Spinal cord (tissue), 10 donors: ENCODE measurements around the gene HTR3A. TPM values are rescaled to one million over a fixed set of nuclear protein-coding genes. Genes with fewer than 3 reads are reported as not detected.
"Not testable (repeated sequence)": the region's sequence is repeated elsewhere in the genome, so short reads cannot be mapped to it uniquely, and the experiment has no call there.

Experiments
- DNase-seq, 6 donors: peaks; one replicate each; pipeline versions ENCODE4 v3.0.0 to v3.0.0-alpha.2; 2013 to 2015; ENCODE audit warnings: low spot score in 6 of 6, low read depth in 4 of 6
- H3K27ac ChIP-seq: one replicate; pipeline ENCODE4 v1.5.1; 2013; ENCODE audit warnings: low read depth, low read length, control low read depth
- H3K27me3 ChIP-seq: one replicate; pipeline ENCODE4 v1.6.1; 2013; ENCODE audit warnings: low read length; ENCODE audit not compliant: control insufficient read depth, insufficient read depth
- H3K36me3 ChIP-seq: one replicate; pipeline ENCODE4 v1.6.1; 2013; ENCODE audit warnings: low read length; ENCODE audit not compliant: control insufficient read depth, insufficient read depth
- H3K4me1 ChIP-seq: one replicate; pipeline ENCODE4 v1.6.1; 2013; ENCODE audit warnings: low read length; ENCODE audit not compliant: control insufficient read depth, insufficient read depth
- H3K4me3 ChIP-seq: one replicate; pipeline ENCODE4 v1.5.1; 2013; ENCODE audit warnings: low read depth, low read length, control low read depth
- H3K9me3 ChIP-seq: one replicate; pipeline ENCODE4 v1.6.1; 2013; ENCODE audit warnings: low read length; ENCODE audit not compliant: control insufficient read depth, insufficient read depth
- WGBS: methylation state at CpG from one replicate; pipeline ENCODE4 v1.1.5; 2013; ENCODE audit warnings: missing lambda C conversion rate; ENCODE audit not compliant: insufficient coverage; 5-methylcytosine and 5-hydroxymethylcytosine counted together
- long read RNA-seq, 4 donors: transcript quantifications; one replicate each; lab custom pipeline, GENCODE V29; 2026
- polyA plus RNA-seq, 2 donors: library from polyadenylated mRNA; unstranded; fragments of 120-200 nt; gene quantifications; one replicate each; pipeline ENCODE4 v1.2.1, GENCODE V29; 2013; ENCODE audit not compliant: insufficient read length in 2 of 2
- total RNA-seq, 2 donors: library from RNA; depleted of rRNA in 1 of 2; stranded (reverse); fragments of 120-200 nt in 1 of 2; fragments of >200 nt in 1 of 2; gene quantifications; one replicate each; pipeline versions ENCODE4 v1.2.3 to v1.2.4, GENCODE V29; 2013 to 2014
- donor health status: healthy.

Gene HTR3A
- total RNA-seq = 10 to 100 TPM in 1 of 2 donors, under 1 TPM in 1; 0.28 to 23.0 TPM
- under 1 TPM; 0.38 to 0.59 TPM for polyA plus RNA-seq
- long read RNA-seq, donor 1 = 0 reads
- long read RNA-seq, donor 2 = 0 reads
- long read RNA-seq, donor 3 = 0 reads
- long read RNA-seq, donor 4 = 0 reads

- DNase-seq = peak in 2 of 6 donors; percentile 52 to 56
- no peaks in the 10 kb centered on the region for H3K36me3 ChIP-seq
- no peak within 1 kb of the TSS for H3K4me3 ChIP-seq
- WGBS = 28% methylated on average over 8 of the region's 12 CpGs
- no peak within 1 kb of the TSS for H3K27ac ChIP-seq
- H3K27me3 ChIP-seq = no peaks in the 10 kb centered on the region
- no peaks in the 10 kb centered on the region for H3K9me3 ChIP-seq
- peaks cover 3% of the 10 kb centered on the region for H3K4me1 ChIP-seq
Measured at GRCh38 chr11:113974741-113975470, at the start of gene HTR3A. Gene HTR3A (plus strand): TSS chr11:113975108. CDS start chr11:113975326, 218 bp downstream.

GRCh38 chr11:113926273-113927197, 48.4 kb upstream of the HTR3A start:
- H3K27ac ChIP-seq = no peak overlapping the region
- DNase-seq = no peak
- WGBS = 85% methylated on average over 5 of the region's 12 CpGs

DNA sequence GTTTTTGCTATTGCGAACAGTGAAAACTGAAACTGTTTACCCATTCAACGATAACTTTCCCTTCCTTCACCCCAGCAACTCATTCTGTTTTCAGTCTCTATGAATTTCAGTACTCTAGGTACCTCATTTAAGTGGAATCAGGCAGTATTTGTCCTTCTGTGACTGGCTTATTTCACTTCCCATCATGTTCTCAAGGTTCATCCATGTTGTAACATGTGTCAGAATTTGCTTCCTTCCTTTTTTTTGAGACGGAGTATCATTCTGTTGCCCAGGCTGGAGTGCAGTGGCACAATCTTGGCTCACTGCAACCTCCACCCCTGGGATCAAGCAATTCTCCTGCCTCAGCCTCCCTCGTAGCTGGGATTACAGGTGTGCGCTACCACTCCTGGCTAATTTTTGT, 46.6 kb upstream of the HTR3A start:
- H3K27ac ChIP-seq = no peak overlapping the region
- no peak for DNase-seq
- H3K36me3 ChIP-seq = no peaks in the 10 kb centered on the region
- no peaks in the 10 kb centered on the region for H3K9me3 ChIP-seq
- 94% methylated on average over 4 of the region's 5 CpGs for WGBS
- no peaks in the 10 kb centered on the region for H3K4me1 ChIP-seq
- H3K4me3 ChIP-seq = no peak overlapping the region
- no peaks in the 10 kb centered on the region for H3K27me3 ChIP-seq

More at GRCh38 chr11:113926273-113927197, 48.4 kb upstream of the HTR3A start:
- H3K4me3 ChIP-seq = no peak overlapping the region
- no peaks in the 10 kb centered on the region for H3K27me3 ChIP-seq
- no peaks in the 10 kb centered on the region for H3K9me3 ChIP-seq
- no peaks in the 10 kb centered on the region for H3K36me3 ChIP-seq
- H3K4me1 ChIP-seq = no peaks in the 10 kb centered on the region

GRCh38 chr11:113932788-113933187, 42.1 kb upstream of the HTR3A start:
- no peak for DNase-seq
- H3K4me1 ChIP-seq = peaks cover 7% of the 10 kb centered on the region
- H3K9me3 ChIP-seq = no peaks in the 10 kb centered on the region
- 67% methylated on average over 5 of the region's 7 CpGs for WGBS
- no peak overlapping the region for H3K4me3 ChIP-seq
- H3K27me3 ChIP-seq = no peaks in the 10 kb centered on the region
- H3K27ac ChIP-seq = no peak overlapping the region
- no peaks in the 10 kb centered on the region for H3K36me3 ChIP-seq

DNA sequence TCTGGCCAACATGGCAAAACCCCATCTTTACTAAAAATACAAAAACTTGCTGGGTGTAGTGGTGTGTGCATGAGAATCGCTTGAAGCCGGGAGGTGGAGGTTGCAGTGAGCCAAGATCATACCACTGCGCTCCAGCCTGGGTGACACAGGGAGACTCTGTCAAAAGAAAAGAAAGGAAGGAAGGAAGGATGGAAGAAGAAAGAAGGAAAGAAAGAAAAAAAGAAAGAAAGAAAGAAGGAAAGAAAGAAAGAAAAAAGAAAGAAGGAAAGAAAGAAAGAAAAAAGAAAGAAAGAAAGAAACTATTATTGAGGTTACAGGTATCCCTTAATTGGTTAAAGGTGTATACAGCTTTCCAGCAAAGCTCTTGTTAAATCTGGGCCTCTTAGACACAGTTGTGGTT, 40.7 kb upstream of the HTR3A start:
- H3K27ac ChIP-seq = not testable (repeated sequence)

GRCh38 chr11:113934761-113935160, 40.1 kb upstream of the HTR3A start:
- Histone ChIP-seq H3K27ac (no peak overlapping the region), H3K4me3 (no peak overlapping the region), H3K36me3 (no peaks in the 10 kb centered on the region), H3K9me3 (no peaks in the 10 kb centered on the region), H3K27me3 (no peaks in the 10 kb centered on the region), H3K4me1 (peaks cover 7% of the 10 kb centered on the region)
- peak in 1 of 6 donors; percentile 61 for DNase-seq
- no CpG with 5 or more reads among the region's 4 CpGs for WGBS

More for the DNA sequence above, 40.7 kb upstream of the HTR3A start:
- not testable (repeated sequence) for H3K36me3 ChIP-seq, DNase-seq, H3K9me3 ChIP-seq, H3K4me3 ChIP-seq, H3K27me3 ChIP-seq, H3K4me1 ChIP-seq
- 97% methylated on average over 3 of the region's 3 CpGs for WGBS

DNA sequence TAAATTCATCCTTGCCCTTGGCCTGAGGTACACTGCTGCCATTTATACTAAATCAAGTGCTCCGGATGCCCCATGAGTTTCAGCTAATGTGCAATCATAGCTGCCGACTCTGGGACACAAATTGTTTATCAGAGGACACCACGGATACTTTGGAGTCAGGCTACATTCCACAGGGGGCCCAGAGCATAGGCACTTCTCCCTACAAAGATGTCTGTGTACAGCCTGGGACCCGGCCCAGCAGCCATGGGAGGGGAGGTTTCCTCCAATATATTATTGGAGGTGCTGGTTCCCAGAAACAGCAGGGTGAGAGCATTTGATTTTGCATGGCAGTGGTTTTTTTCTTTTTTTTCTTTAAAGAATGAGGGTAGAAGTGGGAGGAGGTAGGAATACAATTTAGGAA, 39.0 kb upstream of the HTR3A start:
- 36% methylated on average over 3 of the region's 4 CpGs for WGBS
- peak in 1 of 6 donors; percentile 28 for DNase-seq
- Histone ChIP-seq H3K36me3 (no peaks in the 10 kb centered on the region), H3K9me3 (no peaks in the 10 kb centered on the region), H3K27ac (no peak overlapping the region), H3K27me3 (no peaks in the 10 kb centered on the region), H3K4me3 (no peak overlapping the region), H3K4me1 (peaks cover 7% of the 10 kb centered on the region)

DNA sequence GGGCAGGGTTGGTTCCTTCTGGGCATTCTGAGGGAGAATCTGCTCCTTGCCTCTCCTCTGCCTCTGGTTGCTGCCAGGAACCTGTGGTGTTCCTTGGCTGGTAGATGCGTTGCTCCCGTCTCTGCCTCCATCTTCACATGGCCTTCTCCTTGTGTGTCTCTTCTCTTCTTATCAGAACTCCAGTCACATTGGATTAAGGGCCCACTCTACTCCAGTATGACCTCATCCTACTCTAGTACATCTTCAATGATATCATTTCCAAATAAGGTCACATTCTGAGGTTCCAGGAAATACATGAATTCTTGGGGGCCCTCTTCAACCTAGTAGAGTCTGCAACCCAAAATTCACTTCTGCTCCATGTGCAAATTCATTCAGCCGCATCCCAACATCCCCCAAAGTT, 37.0 kb upstream of the HTR3A start:
- 79% methylated on average over 3 of the region's 3 CpGs for WGBS
- peaks cover 7% of the 10 kb centered on the region for H3K4me1 ChIP-seq
- no peaks in the 10 kb centered on the region for H3K27me3 ChIP-seq
- H3K9me3 ChIP-seq = no peaks in the 10 kb centered on the region
- no peak overlapping the region for H3K27ac ChIP-seq
- no peak overlapping the region for H3K4me3 ChIP-seq
- H3K36me3 ChIP-seq = no peaks in the 10 kb centered on the region
- no peak for DNase-seq

GRCh38 chr11:113942256-113942655, 32.7 kb upstream of the HTR3A start:
- Histone ChIP-seq H3K9me3 (no peaks in the 10 kb centered on the region), H3K27ac (no peak overlapping the region), H3K27me3 (no peaks in the 10 kb centered on the region), H3K4me3 (no peak overlapping the region), H3K36me3 (no peaks in the 10 kb centered on the region), H3K4me1 (no peaks in the 10 kb centered on the region)
- DNase-seq = no peak
- WGBS = no CpG with 5 or more reads among the region's 8 CpGs
